Natural killer cell (primary cell): ENCODE data around the gene RAPGEF3. TPM values are rescaled to one million over a fixed set of nuclear protein-coding genes. Genes with fewer than 3 reads are reported as not detected.

Experiments used
- ATAC-seq, 3 donors: fragments of 150-1000 bp in 2 of 3; fragments of 200-7000 bp in 1 of 3; cut with Tn5 transposase; 1 replicate in 1 of 3; 2 replicates in 2 of 3; pipeline ENCODE4 v1.10.0; 2021; ENCODE audit warnings: mild to moderate bottlenecking in 2 of 3, moderate library complexity in 2 of 3
- DNase-seq, 2 donors: peaks; one replicate each; pipeline versions ENCODE4 v3.0.0 to v3.0.0-alpha.2; 2013 to 2021; ENCODE audit warnings: mixed read lengths in 1 of 2
- H3K27ac ChIP-seq: one replicate; pipeline ENCODE4 v1.5.1; 2013; ENCODE audit warnings: mild to moderate bottlenecking, low read length
- H3K27me3 ChIP-seq: one replicate; pipeline ENCODE4 v1.6.1; 2013; ENCODE audit warnings: low read length; ENCODE audit not compliant: control insufficient read depth, insufficient read depth
- H3K36me3 ChIP-seq: one replicate; pipeline ENCODE4 v1.6.1; 2013; ENCODE audit warnings: low read length; ENCODE audit not compliant: control insufficient read depth, insufficient read depth
- H3K4me1 ChIP-seq: one replicate; pipeline ENCODE4 v1.6.1; 2013; ENCODE audit warnings: low read length; ENCODE audit not compliant: control insufficient read depth, insufficient read depth
- H3K4me3 ChIP-seq: one replicate; pipeline ENCODE4 v1.5.1; 2013; ENCODE audit warnings: low read length
- H3K9me3 ChIP-seq: one replicate; pipeline ENCODE4 v1.6.1; 2013; ENCODE audit warnings: low read length; ENCODE audit not compliant: control insufficient read depth, insufficient read depth
- H3K27ac Mint-ChIP-seq, 2 donors: one replicate each; pipeline ENCODE4 v1.8.0; 2022; ENCODE audit warnings: mild to moderate bottlenecking in 2 of 2, mixed read lengths in 2 of 2, moderate library complexity in 1 of 2
- H3K27me3 Mint-ChIP-seq, 2 donors: one replicate each; pipeline ENCODE4 v1.8.0; 2022; ENCODE audit warnings: low read depth in 2 of 2, mixed read lengths in 2 of 2
- H3K36me3 Mint-ChIP-seq: one replicate; pipeline ENCODE4 v1.8.0; 2022; ENCODE audit warnings: mixed read lengths
- H3K4me1 Mint-ChIP-seq, 2 donors: one replicate each; pipeline ENCODE4 v1.8.0; 2022; ENCODE audit warnings: mixed read lengths in 2 of 2
- H3K4me3 Mint-ChIP-seq: one replicate; pipeline ENCODE4 v1.8.0; 2022; ENCODE audit warnings: mild to moderate bottlenecking, moderate library complexity, mixed read lengths
- H3K9me3 Mint-ChIP-seq, 2 donors: one replicate each; pipeline ENCODE4 v1.8.0; 2022; ENCODE audit warnings: mixed read lengths in 2 of 2
- CTCF ChIP-seq: fragments of 200-600 bp; IDR thresholded peaks from one replicate; pipeline ENCODE4 v1.8.0; 2022; ENCODE audit warnings: antibody characterized with exemption
- WGBS: methylation state at CpG from one replicate; pipeline ENCODE4 v1.1.7; 2013; ENCODE audit warnings: missing lambda C conversion rate; ENCODE audit not compliant: insufficient coverage; 5-methylcytosine and 5-hydroxymethylcytosine counted together
- intact Hi-C: fragments of 100-400 bp; cut with micrococcal nuclease; formaldehyde crosslinking; loops from one replicate; pipeline ENCODE4 v1.14.2; 2022
- total RNA-seq, 4 donors: library from RNA; stranded (reverse); fragments of 120-200 nt in 1 of 4; gene quantifications; one replicate each; pipeline versions ENCODE4 v1.2.3 to v1.2.4, GENCODE V29; 2013 to 2022

Gene RAPGEF3
- total RNA-seq, 3 donors from 2014 or later (not counting 1 experiment from before 2014, with no cell fraction given) = 0.23 to 0.73 (median 0.49) TPM

DNA sequence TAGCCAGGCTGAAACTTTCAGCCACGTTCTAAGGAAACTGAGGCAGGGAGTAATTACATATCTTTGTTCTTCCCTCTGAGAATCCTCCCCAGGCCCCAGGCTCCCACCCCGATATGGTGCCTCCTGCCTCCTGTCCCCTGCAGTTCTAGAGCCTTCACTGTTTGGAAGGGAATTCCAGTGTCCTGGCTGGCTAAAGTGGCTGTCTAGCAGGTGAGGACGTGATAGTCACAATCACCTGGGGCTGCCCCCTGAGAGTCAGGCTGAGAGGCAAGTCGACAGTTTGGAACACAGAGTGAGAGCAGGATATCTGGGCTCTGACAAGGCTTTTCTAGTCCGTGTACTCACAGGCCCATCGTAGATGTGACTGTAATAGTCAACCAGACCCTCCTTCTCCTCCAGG lies 46.5 kb downstream of the RAPGEF3 start:
- no peak for TF ChIP-seq CTCF
- H3K27ac ChIP-seq = no peak overlapping the region
- no peaks in the 10 kb centered on the region for H3K27me3 ChIP-seq
- H3K4me3 ChIP-seq = no peak overlapping the region
- Mint-ChIP-seq H3K36me3 (no peaks in the 10 kb centered on the region), H3K4me1 (peaks cover 28 to 38% of the 10 kb centered on the region in 2 donors), H3K27ac (no peak overlapping the region), H3K4me3 (no peak overlapping the region), H3K27me3 (peaks cover 0 to 5% of the 10 kb centered on the region in 2 donors), H3K9me3 (no peaks in the 10 kb centered on the region)
- intact Hi-C loops = no loop called here
- H3K9me3 ChIP-seq = no peaks in the 10 kb centered on the region
- H3K4me1 ChIP-seq = peaks cover 18% of the 10 kb centered on the region
- WGBS = 94% methylated on average over 6 of the region's 6 CpGs
- no peaks in the 10 kb centered on the region for H3K36me3 ChIP-seq
- no peak for DNase-seq
- no peak for ATAC-seq

- H3K4me1 Mint-ChIP-seq = peaks cover 33 to 43% of the 10 kb centered on the region in 2 donors
- DNase-seq (no peak), ATAC-seq (no peak)
- no peak overlapping the region for H3K4me3 ChIP-seq
- WGBS = 93% methylated on average over 5 of the region's 5 CpGs
- peaks cover 0 to 5% of the 10 kb centered on the region in 2 donors for H3K27me3 Mint-ChIP-seq
- H3K36me3 ChIP-seq = no peaks in the 10 kb centered on the region
- H3K4me3 Mint-ChIP-seq = no peak overlapping the region
- H3K9me3 ChIP-seq = no peaks in the 10 kb centered on the region
- no peaks in the 10 kb centered on the region for H3K9me3 Mint-ChIP-seq
- no peaks in the 10 kb centered on the region for H3K27me3 ChIP-seq
- H3K36me3 Mint-ChIP-seq = no peaks in the 10 kb centered on the region
- H3K4me1 ChIP-seq = peaks cover 22% of the 10 kb centered on the region
- no peak overlapping the region for H3K27ac ChIP-seq
- intact Hi-C loops = no loop called here
- no peak for TF ChIP-seq CTCF
- H3K27ac Mint-ChIP-seq = no peak overlapping the region
Measured at GRCh38 chr12:47711448-47711847, 47.2 kb downstream of the RAPGEF3 start.

- Histone ChIP-seq H3K27me3 (no peaks in the 10 kb centered on the region), H3K4me1 (peaks cover 20% of the 10 kb centered on the region), H3K9me3 (no peaks in the 10 kb centered on the region), H3K36me3 (no peaks in the 10 kb centered on the region), H3K4me3 (no peak overlapping the region), H3K27ac (peak overlapping the region; percentile 4)
- no peak for ATAC-seq
- Mint-ChIP-seq H3K27ac (peak overlapping the region in 1 of 2 donors; percentile 83), H3K36me3 (no peaks in the 10 kb centered on the region), H3K9me3 (no peaks in the 10 kb centered on the region), H3K27me3 (peaks cover 0 to under 1% of the 10 kb centered on the region in 2 donors), H3K4me1 (peaks cover 38 to 46% of the 10 kb centered on the region in 2 donors), H3K4me3 (no peak overlapping the region)
- TF ChIP-seq CTCF = no peak
- DNase-seq = no peak
- intact Hi-C loops = no loop called here
Measured at GRCh38 chr12:47710278-47710677, 48.4 kb downstream of the RAPGEF3 start.

- Histone ChIP-seq H3K9me3 (no peaks in the 10 kb centered on the region), H3K27ac (peak overlapping the region; percentile 4), H3K4me3 (no peak overlapping the region), H3K27me3 (no peaks in the 10 kb centered on the region), H3K36me3 (no peaks in the 10 kb centered on the region), H3K4me1 (peaks cover 24% of the 10 kb centered on the region)
- Mint-ChIP-seq H3K27ac (peak overlapping the region; percentile 83 to 98), H3K4me1 (peaks cover 41 to 49% of the 10 kb centered on the region in 2 donors), H3K9me3 (no peaks in the 10 kb centered on the region), H3K36me3 (no peaks in the 10 kb centered on the region), H3K27me3 (no peaks in the 10 kb centered on the region), H3K4me3 (peak overlapping the region; percentile 5)
- ATAC-seq = no peak
- intact Hi-C loops = loop anchor here (5.0 to 10.0 kb wide), 4 partner anchors 502 to 1717 kb away; partner anchors contain the start of genes CCNT1, SCAF11 and SLC38A2
- no peak for DNase-seq
- no peak for TF ChIP-seq CTCF
- 50% methylated on average over 1 of the region's 2 CpGs for WGBS
Measured at GRCh38 chr12:47709671-47710070, 49.0 kb downstream of the RAPGEF3 start.
